HepG2 (cell line): ENCODE measurements around the gene STK32B. TPM values are rescaled to one million over a fixed set of nuclear protein-coding genes. Genes with fewer than 3 reads are reported as not detected.

Experiments
- ATAC-seq: fragments of 200-7000 bp; cut with Tn5 transposase; 3 replicates; pipeline ENCODE4 v1.9.1; 2020; ENCODE audit warnings: mild to moderate bottlenecking, moderate library complexity
- BruUV-seq: library from RNA; stranded (reverse); fragments of 400-500 nt; replicated peaks from 2 replicates; lab custom pipeline; 2021; lab: Mats Ljungman, UMichigan
- CTCF ChIA-PET: fragments of 300-600 bp; formaldehyde crosslinking; extraction: SDS; loops from one replicate; lab custom pipeline; 2021; ENCODE audit warnings: low total read pairs, inconsistent platforms, low intra/inter-chr PET ratio; lab: Yijun Ruan, JAX
- POLR2A ChIA-PET: fragments of 350-600 bp; sonication (Branson Sonifier 250); formaldehyde crosslinking; loops from one replicate; lab custom pipeline; 2020; ENCODE audit warnings: antibody characterized with exemption, inconsistent platforms; lab: Yijun Ruan, JAX
- DNase-seq: peaks from one replicate; pipeline ENCODE4 v3.0.0-alpha.2; 2015; ENCODE audit warnings: low spot score
- FAIRE-seq: peaks from 3 replicates; lab custom pipeline; 2011; peaks lifted over from hg19 to GRCh38; lab: Jason Lieb, UNC
- H2AFZ ChIP-seq: one replicate; pipeline ENCODE4 v1.6.1; 2011; ENCODE audit warnings: low read length, inconsistent platforms
- H3K27ac ChIP-seq: fragments of 300-600 bp; 3 replicates; pipeline ENCODE4 v1.8.0; 2011; ENCODE audit warnings: mixed run types, mild to moderate bottlenecking, mixed read lengths, low read length, inconsistent platforms; ENCODE audit not compliant: insufficient read depth; ENCODE audit errors: extremely low read length
- H3K27me3 ChIP-seq, 2 experiments: fragments of 200-600 bp in 1 of 2; 2 replicates in 1 of 2; 3 replicates in 1 of 2; pipeline versions ENCODE4 v1.6.0 to v1.8.0; 2011; ENCODE audit warnings: low read length in 2 of 2, mild to moderate bottlenecking in 2 of 2, moderate library complexity in 2 of 2, inconsistent platforms in 1 of 2; ENCODE audit not compliant: insufficient read depth in 2 of 2, control insufficient read depth in 1 of 2
- H3K36me3 ChIP-seq, 2 experiments: fragments of 200-600 bp in 1 of 2; replicated peaks in 1 of 2; 2 replicates in 1 of 2; 3 replicates in 1 of 2; pipeline versions ENCODE4 v1.5.1 to v1.8.0; 2011; ENCODE audit warnings: low read length in 2 of 2, inconsistent platforms in 1 of 2; ENCODE audit not compliant: insufficient read depth in 2 of 2, control insufficient read depth in 1 of 2
- H3K4me1 ChIP-seq: 2 replicates; pipeline ENCODE4 v1.5.1; 2012; ENCODE audit warnings: low read length, inconsistent platforms; ENCODE audit not compliant: insufficient read depth
- H3K4me2 ChIP-seq: 2 replicates; pipeline ENCODE4 v1.6.0; 2011; ENCODE audit warnings: low read depth, low read length, inconsistent platforms
- H3K4me3 ChIP-seq, 3 experiments: fragments of 200-600 bp in 1 of 3; sonication (generic), shearing (Covaris generic) in 1 of 3; replicated peaks in 1 of 3; 2 replicates each; pipeline ENCODE4 v1.5.1; 2011 to 2016; ENCODE audit warnings: low read length in 3 of 3, inconsistent platforms in 2 of 3, low read depth in 2 of 3, mild to moderate bottlenecking in 2 of 3, control low read depth in 1 of 3, mixed read lengths in 1 of 3; ENCODE audit not compliant: insufficient read depth in 1 of 3
- H3K79me2 ChIP-seq: one replicate; pipeline ENCODE4 v1.6.1; 2011; ENCODE audit warnings: low read length, inconsistent platforms; ENCODE audit not compliant: insufficient read depth
- H3K9ac ChIP-seq: 2 replicates; pipeline ENCODE4 v1.6.0; 2011; ENCODE audit warnings: mild to moderate bottlenecking, low read depth, low read length, inconsistent platforms; ENCODE audit not compliant: insufficient read depth
- H3K9me3 ChIP-seq: 2 replicates; pipeline ENCODE4 v1.5.1; 2012; ENCODE audit warnings: mild to moderate bottlenecking, low read length
- H4K20me1 ChIP-seq: 2 replicates; pipeline ENCODE4 v1.6.0; 2011; ENCODE audit warnings: inconsistent platforms, mild to moderate bottlenecking, low read length, moderate library complexity; ENCODE audit not compliant: insufficient read depth
- CCDC6 ChIP-seq: sonication (generic); formaldehyde crosslinking; IDR thresholded peaks from 2 replicates; pipeline ENCODE4 v1.8.1; 2022; ENCODE audit warnings: mild to moderate bottlenecking, missing genetic modification reagents, moderate library complexity
- GRHL1 ChIP-seq: sonication (generic); formaldehyde crosslinking; conservative IDR thresholded peaks from 2 replicates; pipeline ENCODE4 v1.8.0; 2022; ENCODE audit warnings: missing genetic modification reagents
- POLR2AphosphoS5 ChIP-seq: IDR thresholded peaks from 2 replicates; pipeline ENCODE4 v1.6.1; 2012; ENCODE audit warnings: low read depth, low read length
- YEATS2 ChIP-seq: sonication (generic); formaldehyde crosslinking; IDR thresholded peaks from 2 replicates; pipeline ENCODE4 v1.4.0; 2020; ENCODE audit warnings: missing genetic modification reagents, borderline replicate concordance
- ZBTB33 ChIP-seq: sonication (generic); formaldehyde crosslinking; IDR thresholded peaks from 2 replicates; pipeline ENCODE4 v1.4.0; 2020; ENCODE audit warnings: missing genetic modification reagents
- ZNF878 ChIP-seq: sonication (generic); formaldehyde crosslinking; IDR thresholded peaks from 2 replicates; pipeline ENCODE4 v1.8.1; 2023; ENCODE audit warnings: mild to moderate bottlenecking, missing genetic modification reagents, moderate library complexity
- WGBS: methylation state at CpG from one replicate; pipeline ENCODE4 v1.1.6; 2017; ENCODE audit warnings: low lambda C conversion rate; 5-methylcytosine and 5-hydroxymethylcytosine counted together
- in situ Hi-C: cut with HindIII; loops from 2 replicates; pipeline ENCODE4 v1.10.0; 2017; ENCODE audit warnings: low pct_unique_long_range_greater_than_20kb; ENCODE audit not compliant: extremely low pct_ligation_motif_present
- intact Hi-C: fragments of 100-400 bp; cut with micrococcal nuclease; formaldehyde crosslinking; loops from one replicate; pipeline ENCODE4 v1.10.0; 2022; ENCODE audit not compliant: unreplicated experiment
- polyA plus RNA-seq, 8 experiments: library from polyadenylated mRNA; depleted of rRNA in 3 of 8; stranded (reverse) in 7 of 8; unstranded in 1 of 8; fragments of >200 nt; fragmentation: Illumina TruSeq in 4 of 8; extraction: Trizol in 4 of 8; gene quantifications; 2 replicates each; pipeline versions ENCODE4 v1.2.1 to v1.2.3, GENCODE V29; 2011 to 2016; ENCODE audit warnings: low read depth in 4 of 8, missing spikeins in 1 of 8, mixed read lengths in 1 of 8; ENCODE audit not compliant: insufficient read depth in 1 of 8
- total RNA-seq, 5 experiments: library from RNA; depleted of rRNA; stranded (reverse); fragments of >200 nt; fragmentation: Illumina TruSeq; extraction: Trizol; gene quantifications; 2 replicates each; pipeline ENCODE4 v1.2.3, GENCODE V29; 2016; ENCODE audit warnings: low read depth in 1 of 5
- TF ChIP-seq, protein P1 (sequence below): sonication (generic); formaldehyde crosslinking; IDR thresholded peaks from 2 replicates; pipeline ENCODE4 v1.9.0; 2021; ENCODE audit warnings: missing genetic modification reagents, borderline replicate concordance

STK32B gene
- total and polyA plus RNA-seq, 2 of the 13 experiments (the other 11 are each of a cell fraction or from before 2014, with no cell fraction given): not detected

DNA sequence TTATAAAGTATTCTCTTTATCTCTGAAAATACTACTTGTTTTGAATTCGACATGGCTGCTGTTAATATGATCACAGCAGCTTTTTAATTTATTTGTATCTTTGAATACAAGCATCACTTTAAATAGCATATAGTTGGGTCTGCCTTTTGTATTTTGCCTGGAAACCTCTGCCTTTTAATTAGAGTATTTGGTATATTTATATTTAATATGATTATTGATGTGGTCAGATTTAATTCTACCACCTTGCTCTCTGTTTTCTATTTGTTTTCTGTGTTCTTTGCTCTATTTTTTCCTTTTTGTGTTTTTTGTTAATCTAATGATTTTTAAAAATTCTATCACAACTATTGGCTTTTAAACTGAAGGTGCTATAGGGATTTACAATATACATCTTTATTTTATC lies 21.7 kb downstream of the STK32B start:
- Histone ChIP-seq H3K4me3 (no peak overlapping the region), H3K4me1 (no peaks in the 10 kb centered on the region), H3K9ac (no peak overlapping the region), H3K9me3 (no peaks in the 10 kb centered on the region), H3K79me2 (no peaks in the 10 kb centered on the region), H4K20me1 (no peaks in the 10 kb centered on the region; the same call in 1 of the 2 replicates), H2AFZ (no peak overlapping the region), H3K27ac (no peak overlapping the region), H3K4me2 (no peak overlapping the region), H3K27me3 (no peaks in the 10 kb centered on the region; a peak in 1 of 5 replicates), H3K36me3 (no peaks in the 10 kb centered on the region)
- WGBS: 2% methylated on average over 1 of the region's 1 CpG
- TF ChIP-seq, protein P1, sequence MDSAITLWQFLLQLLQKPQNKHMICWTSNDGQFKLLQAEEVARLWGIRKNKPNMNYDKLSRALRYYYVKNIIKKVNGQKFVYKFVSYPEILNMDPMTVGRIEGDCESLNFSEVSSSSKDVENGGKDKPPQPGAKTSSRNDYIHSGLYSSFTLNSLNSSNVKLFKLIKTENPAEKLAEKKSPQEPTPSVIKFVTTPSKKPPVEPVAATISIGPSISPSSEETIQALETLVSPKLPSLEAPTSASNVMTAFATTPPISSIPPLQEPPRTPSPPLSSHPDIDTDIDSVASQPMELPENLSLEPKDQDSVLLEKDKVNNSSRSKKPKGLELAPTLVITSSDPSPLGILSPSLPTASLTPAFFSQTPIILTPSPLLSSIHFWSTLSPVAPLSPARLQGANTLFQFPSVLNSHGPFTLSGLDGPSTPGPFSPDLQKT (CRISPR knock-in tag): no peak
- TF ChIP-seq CCDC6 (CRISPR knock-in tag) (no peak), ZNF878 (CRISPR knock-in tag) (no peak), ZBTB33 (no peak), POLR2AphosphoS5 (no peak), GRHL1 (CRISPR knock-in tag) (no peak), YEATS2 (no peak)
- CTCF ChIA-PET: no interaction called here
- POLR2A ChIA-PET: no interaction called here
- intact Hi-C loops: no loop called here
- DNase-seq: no peak
- no peak for FAIRE-seq
- in situ Hi-C loops: no loop called here
- no peak for ATAC-seq
- no TSS peak for BruUV-seq
